Measurements from ENCODE around the gene ZNF263. TPM values are rescaled to one million over a fixed set of nuclear protein-coding genes. Genes with fewer than 3 reads are reported as not detected.

The ZNF263 gene
- 55.7 and 65.1 TPM in 2 replicates for total RNA-seq

- Histone ChIP-seq H4K20me1 (ENCODE audit: insufficient read depth, low read length) (peaks cover 19% of the 10 kb centered on the region), H2AFZ (ENCODE audit: low read length) (peak within 1 kb of the TSS; percentile 98), H3K4me3 (ENCODE audit: insufficient read depth, low read length) (peak within 1 kb of the TSS; percentile 91), H3K9me3 (ENCODE audit: low read depth, low read length) (no peaks in the 10 kb centered on the region), H3K4me2 (ENCODE audit: insufficient read depth, low read length) (peak within 1 kb of the TSS; percentile 100), H3K36me3 (ENCODE audit: insufficient read depth, low read length) (peaks cover 13% of the 10 kb centered on the region), H3K27ac (ENCODE audit: low read depth, low read length) (peak within 1 kb of the TSS; percentile 100), H3K4me1 (ENCODE audit: insufficient read depth, low read length) (peaks cover 16% of the 10 kb centered on the region), H3K79me2 (ENCODE audit: insufficient read depth, low read length) (peaks cover 42% of the 10 kb centered on the region), H3K27me3 (ENCODE audit: insufficient read depth, low read length) (no peaks in the 10 kb centered on the region)
- TF ChIP-seq CTCF (IDR thresholded peaks at IDR 0.05; ENCODE audit: extremely low read depth, low read depth, low read length) = no peak
- peak; percentile 100 for DNase-seq (ENCODE audit: insufficient read length, low spot score, missing footprints)
Measured at GRCh38 chr16:3282730-3283542, at the start of gene ZNF263. Gene ZNF263 (plus strand): TSS chr16:3283491. CDS start chr16:3283819, 328 bp downstream.

GRCh38 chr16:3234543-3234856 lies 48.8 kb upstream of the ZNF263 start:
- H3K4me3 ChIP-seq (ENCODE audit: insufficient read depth, low read length) = peak overlapping the region; percentile 99
- peaks cover 31% of the 10 kb centered on the region for H3K36me3 ChIP-seq (ENCODE audit: insufficient read depth, low read length)
- TF ChIP-seq CTCF (IDR thresholded peaks at IDR 0.05; ENCODE audit: extremely low read depth, low read depth, low read length) = no peak
- H3K27me3 ChIP-seq (ENCODE audit: insufficient read depth, low read length) = no peaks in the 10 kb centered on the region
- H3K4me1 ChIP-seq (ENCODE audit: insufficient read depth, low read length) = peaks cover 8% of the 10 kb centered on the region
- DNase-seq (ENCODE audit: insufficient read length, low spot score, missing footprints) = peak; percentile 81
- no peaks in the 10 kb centered on the region for H4K20me1 ChIP-seq (ENCODE audit: insufficient read depth, low read length)
- H3K79me2 ChIP-seq (ENCODE audit: insufficient read depth, low read length) = peaks cover 23% of the 10 kb centered on the region
- no peaks in the 10 kb centered on the region for H3K9me3 ChIP-seq (ENCODE audit: low read depth, low read length)
- H3K27ac ChIP-seq (ENCODE audit: low read depth, low read length) = peak overlapping the region; percentile 98
- H3K4me2 ChIP-seq (ENCODE audit: insufficient read depth, low read length) = peak overlapping the region; percentile 96
- H2AFZ ChIP-seq (ENCODE audit: low read length) = peak overlapping the region; percentile 100

GRCh38 chr16:3234857-3235561 lies 48.3 kb upstream of the ZNF263 start, which contains the start of gene ZNF200:
Gene ZNF200 (minus strand): TSS chr16:3235158. CDS start chr16:3233755, 1,403 bp downstream.
- Histone ChIP-seq H3K79me2 (ENCODE audit: insufficient read depth, low read length) (peaks cover 23% of the 10 kb centered on the region), H3K36me3 (ENCODE audit: insufficient read depth, low read length) (peaks cover 28% of the 10 kb centered on the region), H3K27me3 (ENCODE audit: insufficient read depth, low read length) (no peaks in the 10 kb centered on the region), H3K27ac (ENCODE audit: low read depth, low read length) (peak within 1 kb of the TSS; percentile 98), H4K20me1 (ENCODE audit: insufficient read depth, low read length) (no peaks in the 10 kb centered on the region), H3K4me2 (ENCODE audit: insufficient read depth, low read length) (peak within 1 kb of the TSS; percentile 96), H3K4me3 (ENCODE audit: insufficient read depth, low read length) (peak within 1 kb of the TSS; percentile 99), H3K4me1 (ENCODE audit: insufficient read depth, low read length) (peaks cover 8% of the 10 kb centered on the region), H2AFZ (ENCODE audit: low read length) (peak within 1 kb of the TSS; percentile 100), H3K9me3 (ENCODE audit: low read depth, low read length) (no peaks in the 10 kb centered on the region)
- peak; percentile 99 for DNase-seq (ENCODE audit: insufficient read length, low spot score, missing footprints)
- no peak for TF ChIP-seq CTCF (IDR thresholded peaks at IDR 0.05; ENCODE audit: extremely low read depth, low read depth, low read length)
